H1 (cell line): ENCODE results near the gene SOBP. TPM values are rescaled to one million over a fixed set of nuclear protein-coding genes. Genes with fewer than 3 reads are reported as not detected.

ENCODE experiments used
- CTCF ChIA-PET: fragments of 300-600 bp; sonication (Branson Sonifier 250); formaldehyde crosslinking; loops from one replicate; lab custom pipeline; 2021; ENCODE audit not compliant: partially characterized antibody; lab: Charles Lee
- POLR2A ChIA-PET: fragments of 300-600 bp; sonication (Branson Sonifier 250); formaldehyde crosslinking; loops from one replicate; lab custom pipeline; 2021; ENCODE audit warnings: inconsistent platforms; ENCODE audit not compliant: partially characterized antibody; lab: Charles Lee
- DNase-seq, 2 experiments: peaks; one replicate each; pipeline versions ENCODE4 v3.0.0 to v3.0.0-alpha.2; 2010 to 2022; ENCODE audit warnings: low spot score in 2 of 2, low read depth in 1 of 2, mixed read lengths in 1 of 2
- FAIRE-seq: peaks from 2 replicates; lab custom pipeline; 2011; peaks lifted over from hg19 to GRCh38; lab: Jason Lieb, UNC
- H2AFZ ChIP-seq: 2 replicates; pipeline ENCODE4 v1.8.1; 2012; ENCODE audit warnings: low read length, inconsistent platforms
- H2AK5ac ChIP-seq: 2 replicates; pipeline ENCODE4 v1.6.1; 2013; ENCODE audit warnings: low read depth, low read length
- H2BK120ac ChIP-seq: replicated peaks from 2 replicates; pipeline ENCODE3; 2013; ENCODE audit warnings: low read depth, low read length, inconsistent platforms
- H2BK12ac ChIP-seq: 2 replicates; pipeline ENCODE4 v1.6.1; 2013; ENCODE audit warnings: low read depth, low read length
- H2BK15ac ChIP-seq: 2 replicates; pipeline ENCODE4 v1.6.1; 2013; ENCODE audit warnings: low read length
- H2BK20ac ChIP-seq: 2 replicates; pipeline ENCODE4 v1.6.1; 2013; ENCODE audit warnings: low read length
- H2BK5ac ChIP-seq: 2 replicates; pipeline ENCODE4 v1.6.1; 2013; ENCODE audit warnings: low read depth, low read length
- H3K14ac ChIP-seq: 2 replicates; pipeline ENCODE4 v1.6.1; 2013; ENCODE audit warnings: inconsistent platforms; ENCODE audit not compliant: insufficient read length
- H3K18ac ChIP-seq: 2 replicates; pipeline ENCODE4 v1.6.1; 2013; ENCODE audit warnings: low read length; ENCODE audit errors: extremely low read depth
- H3K23ac ChIP-seq: 2 replicates; pipeline ENCODE4 v1.6.1; 2013; ENCODE audit warnings: inconsistent platforms; ENCODE audit not compliant: insufficient read length
- H3K23me2 ChIP-seq: 2 replicates; pipeline ENCODE4 v1.6.1; 2013; ENCODE audit warnings: low read depth, low read length
- H3K27ac ChIP-seq: 2 replicates; pipeline ENCODE4 v1.6.1; 2011; ENCODE audit warnings: low read depth, low read length, inconsistent platforms
- H3K27me3 ChIP-seq, 4 experiments: replicated peaks in 1 of 4; 1 replicate in 1 of 4; 2 replicates in 3 of 4; pipeline versions ENCODE4 v1.6.1 to v1.8.1; 2011 to 2013; ENCODE audit warnings: low read length in 3 of 4, mild to moderate bottlenecking in 3 of 4, inconsistent platforms in 2 of 4, mixed read lengths in 2 of 4, moderate library complexity in 1 of 4; ENCODE audit not compliant: control insufficient read depth in 3 of 4, insufficient read depth in 3 of 4; ENCODE audit errors: extremely low read depth in 1 of 4
- H3K36me3 ChIP-seq, 4 experiments: 2 replicates each; pipeline versions ENCODE4 v1.6.1 to v1.8.1; 2011 to 2013; ENCODE audit warnings: mild to moderate bottlenecking in 4 of 4, low read length in 3 of 4, moderate library complexity in 2 of 4, control low read depth in 1 of 4, inconsistent platforms in 1 of 4; ENCODE audit not compliant: insufficient read depth in 4 of 4, control insufficient read depth in 2 of 4
- H3K4ac ChIP-seq: replicated peaks from 2 replicates; pipeline ENCODE3; 2013; ENCODE audit warnings: low read length, low read depth, mixed read lengths, inconsistent platforms; ENCODE audit not compliant: insufficient read length
- H3K4me1 ChIP-seq, 4 experiments: replicated peaks in 1 of 4; 1 replicate in 1 of 4; 2 replicates in 3 of 4; pipeline versions ENCODE4 v1.6.1 to v1.8.1; 2011 to 2013; ENCODE audit warnings: low read length in 3 of 4, inconsistent platforms in 2 of 4, mixed read lengths in 1 of 4; ENCODE audit not compliant: insufficient read depth in 4 of 4, control insufficient read depth in 3 of 4
- H3K4me2 ChIP-seq, 2 experiments: 2 replicates each; pipeline versions ENCODE4 v1.6.1 to v1.8.1; 2011 to 2013; ENCODE audit warnings: low read depth in 2 of 2, low read length in 2 of 2, control low read depth in 1 of 2, inconsistent platforms in 1 of 2, mild to moderate bottlenecking in 1 of 2; ENCODE audit not compliant: insufficient read depth in 1 of 2
- H3K4me3 ChIP-seq, 4 experiments: fragments of 200-600, 300-600 bp in 1 of 4; sonication (generic), shearing (Covaris generic), sonication (Bioruptor Twin) in 1 of 4; 2 replicates each; pipeline versions ENCODE4 v1.5.1 to v1.8.1; 2011 to 2016; ENCODE audit warnings: low read length in 4 of 4, low read depth in 3 of 4, control low read depth in 2 of 4, inconsistent platforms in 2 of 4, mild to moderate bottlenecking in 2 of 4, mixed read lengths in 1 of 4, moderate library complexity in 1 of 4; ENCODE audit not compliant: insufficient read depth in 2 of 4; ENCODE audit errors: extremely low read depth in 1 of 4
- H3K56ac ChIP-seq: replicated peaks from 2 replicates; pipeline ENCODE3; 2013; ENCODE audit warnings: low read depth, mild to moderate bottlenecking, mixed read lengths, low read length, inconsistent platforms; ENCODE audit not compliant: insufficient read length
- H3K79me1 ChIP-seq: 2 replicates; pipeline ENCODE4 v1.6.1; 2013; ENCODE audit warnings: low read depth, low read length, control low read depth
- H3K79me2 ChIP-seq, 2 experiments: 2 replicates each; pipeline versions ENCODE4 v1.6.1 to v1.8.1; 2012 to 2013; ENCODE audit warnings: low read length in 2 of 2, mild to moderate bottlenecking in 2 of 2, inconsistent platforms in 1 of 2; ENCODE audit not compliant: insufficient read depth in 2 of 2, control insufficient read depth in 1 of 2
- H3K9ac ChIP-seq, 4 experiments: replicated peaks in 1 of 4; 1 replicate in 1 of 4; 2 replicates in 3 of 4; pipeline versions ENCODE4 v1.6.1 to v1.8.1; 2011 to 2013; ENCODE audit warnings: low read depth in 3 of 4, low read length in 3 of 4, control low read depth in 2 of 4, mild to moderate bottlenecking in 2 of 4, moderate library complexity in 2 of 4, inconsistent platforms in 1 of 4; ENCODE audit errors: extremely low read depth in 1 of 4
- H3K9me3 ChIP-seq, 2 experiments: 2 replicates each; pipeline versions ENCODE4 v1.6.1 to v1.8.1; 2012 to 2013; ENCODE audit warnings: mild to moderate bottlenecking in 2 of 2, moderate library complexity in 2 of 2, control low read depth in 1 of 2, inconsistent platforms in 1 of 2, low read depth in 1 of 2, low read length in 1 of 2, mixed read lengths in 1 of 2; ENCODE audit not compliant: insufficient read depth in 2 of 2
- H4K20me1 ChIP-seq, 2 experiments: replicated peaks in 1 of 2; 2 replicates each; pipeline versions ENCODE3 to v1.8.1; 2011 to 2013; ENCODE audit warnings: inconsistent platforms in 2 of 2, low read length in 2 of 2, mild to moderate bottlenecking in 1 of 2; ENCODE audit not compliant: insufficient read depth in 2 of 2, control insufficient read depth in 1 of 2
- H4K5ac ChIP-seq: 2 replicates; pipeline ENCODE4 v1.6.1; 2013; ENCODE audit warnings: low read length, low read depth, mixed read lengths, inconsistent platforms; ENCODE audit not compliant: insufficient read length
- H4K8ac ChIP-seq: 2 replicates; pipeline ENCODE4 v1.8.0; 2013; ENCODE audit warnings: mild to moderate bottlenecking, moderate library complexity, low read length, inconsistent platforms; ENCODE audit not compliant: insufficient read depth; ENCODE audit errors: extremely low read depth
- H4K91ac ChIP-seq: replicated peaks from 2 replicates; pipeline ENCODE3; 2013; ENCODE audit warnings: low read length, mixed read lengths, inconsistent platforms; ENCODE audit not compliant: insufficient read length
- CBX5 ChIP-seq: fragments of 300-800, 300-1000 bp; sonication (generic); IDR thresholded peaks from 2 replicates; pipeline ENCODE4 v1.7.1; 2016; ENCODE audit warnings: antibody characterized with exemption, low read length, low read depth
- CTBP2 ChIP-seq: IDR thresholded peaks from 2 replicates; pipeline ENCODE4 v1.7.0; 2011; ENCODE audit warnings: borderline replicate concordance, mild to moderate bottlenecking, moderate library complexity, mixed read lengths, low read length; ENCODE audit not compliant: insufficient read depth, insufficient read length
- GTF2F1 ChIP-seq: IDR thresholded peaks from 2 replicates; pipeline ENCODE4 v1.6.1; 2012; ENCODE audit warnings: low read depth, low read length, improper control_type of control experiment, borderline replicate concordance
- HDAC2 ChIP-seq, 2 experiments: fragments of 300-600 bp in 1 of 2; sonication (generic) in 1 of 2; IDR thresholded peaks; 2 replicates each; pipeline ENCODE4 v1.6.1; 2011 to 2012; ENCODE audit warnings: low read depth in 2 of 2, low read length in 2 of 2, mild to moderate bottlenecking in 2 of 2, moderate library complexity in 2 of 2, borderline replicate concordance in 1 of 2, inconsistent platforms in 1 of 2
- KDM1A ChIP-seq: fragments of 200-600, 300-600 bp; sonication (generic); IDR thresholded peaks from 2 replicates; pipeline ENCODE4 v1.7.1; 2016; ENCODE audit warnings: mild to moderate bottlenecking, low read length, borderline replicate concordance
- NANOG ChIP-seq: IDR thresholded peaks from 2 replicates; pipeline ENCODE4 v1.6.1; 2011; ENCODE audit warnings: low read length, low read depth, mild to moderate bottlenecking, inconsistent platforms; ENCODE audit not compliant: insufficient read depth, poor library complexity, severe bottlenecking
- PHF8 ChIP-seq: fragments of 200-600 bp; sonication (generic); conservative IDR thresholded peaks from 2 replicates; pipeline ENCODE4 v1.7.1; 2012; ENCODE audit warnings: low read depth, mild to moderate bottlenecking, inconsistent platforms, low read length, moderate library complexity
- WGBS, 2 experiments: shearing (Covaris generic) in 1 of 2; methylation state at CpG; one replicate each; pipeline versions ENCODE4 v1.1.6 to v1.1.7; 2013 to 2015; ENCODE audit warnings: low lambda C conversion rate in 2 of 2, mixed read lengths in 2 of 2, inconsistent platforms in 1 of 2, low coverage in 1 of 2, missing lambda C conversion rate in 1 of 2; ENCODE audit not compliant: insufficient replicate concordance in 2 of 2, insufficient coverage in 1 of 2, insufficient read length in 1 of 2; ENCODE audit errors: extremely low coverage in 1 of 2, missing lambda C conversion rate in 1 of 2; 5-methylcytosine and 5-hydroxymethylcytosine counted together
- polyA plus RNA-seq, 7 experiments: library from polyadenylated mRNA; depleted of rRNA in 3 of 7; stranded (reverse) in 5 of 7; unstranded in 2 of 7; fragments of >200 nt in 5 of 7; fragments of 200-250 nt in 2 of 7; gene quantifications; 1 replicate in 5 of 7; 2 replicates in 1 of 7; 4 replicates in 1 of 7; pipeline versions ENCODE4 v1.2.1 to v1.2.3, GENCODE V29; 2011 to 2013; ENCODE audit warnings: missing spikeins in 2 of 7, mixed read lengths in 2 of 7
- total RNA-seq: library from RNA; stranded (reverse); fragmentation: NEBNext Ultra II Directional; extraction: Animal tissue kit (Norgen Biotek cat#: 25700); gene quantifications from 2 replicates; pipeline ENCODE4 v1.2.1, GENCODE V29; 2021
- TF ChIP-seq, protein P1 (sequence below): IDR thresholded peaks from 2 replicates; pipeline ENCODE4 v1.6.1; 2011; ENCODE audit warnings: low read length, improper control_type of control experiment

SOBP gene
- total and polyA plus RNA-seq, 2 of the 8 experiments (the other 6 are each of a cell fraction or from before 2014, with no cell fraction given), result 0.45 to 6.2 TPM

DNA sequence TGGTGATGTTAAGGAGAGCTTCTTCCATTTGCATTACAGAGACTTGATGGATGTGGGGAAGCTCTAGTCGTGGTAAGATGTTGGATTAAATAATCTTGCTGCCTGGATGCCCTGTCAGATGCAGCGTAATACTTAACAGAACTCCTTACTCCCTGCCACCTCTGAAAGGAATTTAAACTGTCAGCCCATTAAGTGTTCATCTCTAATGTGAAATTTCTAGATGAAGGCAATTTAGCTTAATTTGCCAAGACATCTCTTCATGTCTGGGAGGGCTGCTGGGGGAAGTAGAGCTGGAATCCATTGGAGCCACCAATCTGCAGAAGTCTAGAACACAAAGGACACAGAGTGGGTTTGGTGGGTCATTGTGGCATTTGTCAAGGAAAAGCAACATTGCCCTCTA is 64.4 kb downstream of the SOBP start:
- Histone ChIP-seq H3K18ac (no peak overlapping the region), H3K23me2 (no peaks in the 10 kb centered on the region), H2BK12ac (no peak overlapping the region), H4K5ac (no peak overlapping the region), H4K91ac (no peak overlapping the region), H3K4ac (no peak overlapping the region), H4K8ac (no peak overlapping the region), H3K27me3 (no peaks in the 10 kb centered on the region), H3K9me3 (no peaks in the 10 kb centered on the region), H2BK120ac (no peak overlapping the region), H3K27ac (no peak overlapping the region), H2BK5ac (no peak overlapping the region), H3K4me3 (no peak overlapping the region), H2AK5ac (no peak overlapping the region), H3K14ac (no peak overlapping the region), H3K23ac (no peak overlapping the region), H3K4me1 (no peaks in the 10 kb centered on the region; a peak in 2 of 7 replicates), H2BK20ac (no peak overlapping the region), H4K20me1 (no peaks in the 10 kb centered on the region), H3K9ac (no peak overlapping the region), H3K36me3 (no peaks in the 10 kb centered on the region; a peak in 3 of 8 replicates), H2AFZ (no peak overlapping the region), H3K56ac (no peak overlapping the region), H3K79me1 (no peaks in the 10 kb centered on the region), H3K79me2 (no peaks in the 10 kb centered on the region), H2BK15ac (no peak overlapping the region), H3K4me2 (no peak overlapping the region)
- TF ChIP-seq HDAC2 (IDR thresholded peaks at IDR 0.05; ENCODE audit: borderline replicate concordance in 1 of 2, low read depth in 2 of 2, low read length in 2 of 2) (no peak), GTF2F1 (no peak), CBX5 (no peak), KDM1A (no peak), PHF8 (no peak), NANOG (no peak), CTBP2 (no peak)
- TF ChIP-seq, protein P1, sequence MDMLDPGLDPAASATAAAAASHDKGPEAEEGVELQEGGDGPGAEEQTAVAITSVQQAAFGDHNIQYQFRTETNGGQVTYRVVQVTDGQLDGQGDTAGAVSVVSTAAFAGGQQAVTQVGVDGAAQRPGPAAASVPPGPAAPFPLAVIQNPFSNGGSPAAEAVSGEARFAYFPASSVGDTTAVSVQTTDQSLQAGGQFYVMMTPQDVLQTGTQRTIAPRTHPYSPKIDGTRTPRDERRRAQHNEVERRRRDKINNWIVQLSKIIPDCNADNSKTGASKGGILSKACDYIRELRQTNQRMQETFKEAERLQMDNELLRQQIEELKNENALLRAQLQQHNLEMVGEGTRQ, result no peak
- ChIA-PET CTCF (interaction anchor here (0.6 to 0.8 kb wide), 2 partner anchors 63 to 387 kb away, joined by 3 read pairs; no protein-coding TSS in a partner anchor), POLR2A (interaction anchor here (0.5 to 0.9 kb wide), 2 partner anchors 10 to 667 kb away, joined by 3 to 5 read pairs; no protein-coding TSS in a partner anchor)
- FAIRE-seq, result no peak
- 89% methylated on average over 2 of the region's 2 CpGs; no CpG with 5 or more reads in 1 of the 2 experiments for WGBS, 2 experiments
- no peak for DNase-seq
